HUDEP-2 (cell line): ENCODE results near the gene LTK.

ENCODE experiments used
- DNase-seq, 76 experiments: peaks; one replicate each; lab custom pipeline; 2025; ENCODE audit not compliant: unreplicated experiment in 76 of 76; lab: John Stamatoyannopoulos, UW

Gene LTK

DNA sequence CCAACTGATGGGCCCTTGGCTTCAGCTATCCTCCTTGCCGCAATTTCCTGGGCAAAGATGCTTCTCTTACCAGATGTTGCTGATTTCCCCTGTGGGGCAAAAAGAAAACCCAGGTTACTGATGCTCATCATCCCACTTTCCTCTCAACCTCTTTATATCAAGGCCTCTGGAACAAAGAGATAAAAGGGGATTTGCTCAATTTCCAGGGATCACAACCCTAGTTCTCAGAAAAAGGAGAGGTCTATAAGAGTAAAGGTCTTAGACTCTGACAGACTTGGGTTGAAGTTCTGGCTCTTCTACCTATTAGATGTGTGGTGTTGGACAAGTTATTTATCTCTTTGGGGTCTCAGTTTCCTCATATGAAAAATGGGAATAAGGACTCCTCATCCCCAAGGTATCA is 21.9 kb upstream of the LTK start:
- DNase-seq = peak in 2 of 76 experiments; percentile 18 to 19

- no peak for DNase-seq
Measured at GRCh38 chr15:41530363-41530956, 16.8 kb upstream of the LTK start.

DNA sequence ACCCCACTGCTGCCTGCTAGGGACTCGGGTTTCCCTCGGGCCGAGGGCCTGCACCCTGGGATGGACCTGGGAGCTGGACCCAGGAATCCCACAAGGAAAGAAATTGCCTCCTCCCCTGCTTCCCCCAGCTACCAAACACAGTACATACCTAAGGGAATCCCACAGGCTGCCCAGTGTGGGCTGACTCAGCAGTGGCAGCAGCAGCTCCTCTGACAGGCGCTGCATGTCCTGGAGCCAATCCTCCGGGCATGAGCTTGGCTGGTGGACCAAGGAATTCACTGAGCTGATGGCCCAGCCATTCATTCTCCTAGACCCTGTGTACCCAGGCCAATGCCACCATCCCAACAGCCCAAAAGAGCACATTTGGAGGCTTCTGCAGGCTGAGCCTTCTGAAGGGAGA is 9.5 kb upstream of the LTK start:
- DNase-seq = no peak

- no peak for DNase-seq
Measured at GRCh38 chr15:41521614-41522013, 8.0 kb upstream of the LTK start.

GRCh38 chr15:41520636-41521035 is 7.0 kb upstream of the LTK start:
- no peak for DNase-seq

- DNase-seq = no peak
Measured at GRCh38 chr15:41517895-41518449, 4.3 kb upstream of the LTK start.

DNA sequence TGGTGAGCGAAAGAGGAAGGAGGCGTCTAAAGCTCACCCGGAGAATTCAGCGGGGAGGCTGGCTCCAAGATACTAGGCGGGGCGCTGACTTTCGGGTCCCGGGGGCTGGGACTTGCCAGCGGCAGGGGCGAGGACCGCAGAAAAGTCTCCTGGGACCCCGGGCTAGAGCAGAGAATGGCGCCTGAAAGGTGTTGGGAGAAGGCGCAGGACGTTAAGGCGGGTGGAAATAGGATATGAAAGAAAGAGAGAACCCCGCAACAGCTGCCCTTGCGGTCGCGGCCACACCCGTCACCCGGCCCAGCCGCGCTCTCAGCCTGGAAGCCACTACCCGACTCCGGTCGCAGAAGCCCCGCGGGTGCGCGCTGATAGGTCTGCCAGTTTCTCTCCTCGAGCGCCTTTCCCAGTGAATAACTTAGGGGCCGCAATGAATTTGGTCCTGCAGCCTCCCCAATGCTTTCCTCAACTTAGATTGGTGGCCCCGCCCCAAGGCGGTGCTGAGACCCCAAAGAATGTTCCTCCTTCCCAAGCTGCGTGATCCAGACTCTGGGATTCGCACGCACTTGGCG is 604 bp downstream of the LTK start:
- peak in 22 of 76 experiments; percentile 5 to 49 (median 18) for DNase-seq

DNA sequence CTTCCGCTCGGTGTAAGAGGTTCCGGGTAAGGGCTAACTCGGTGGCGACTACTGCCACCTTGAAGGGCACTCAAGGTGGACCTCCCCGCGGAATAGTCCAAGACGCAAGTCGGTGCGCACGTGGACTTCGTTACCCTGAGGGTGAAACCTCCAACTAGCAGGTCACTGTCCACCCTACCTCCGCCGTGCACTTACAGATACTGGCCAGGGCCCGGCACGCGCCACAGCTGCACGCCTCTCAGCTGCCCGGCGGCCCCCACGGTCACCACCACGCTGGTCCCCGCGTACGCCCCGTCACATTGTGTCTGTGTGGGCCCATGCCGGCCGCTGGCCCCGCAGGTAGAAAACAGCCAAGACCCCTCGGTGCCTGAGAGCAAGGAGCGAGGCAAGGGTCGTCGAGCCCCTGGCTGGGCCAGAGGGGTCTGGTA is 1.1 kb downstream of the LTK start:
- no peak for DNase-seq

DNA sequence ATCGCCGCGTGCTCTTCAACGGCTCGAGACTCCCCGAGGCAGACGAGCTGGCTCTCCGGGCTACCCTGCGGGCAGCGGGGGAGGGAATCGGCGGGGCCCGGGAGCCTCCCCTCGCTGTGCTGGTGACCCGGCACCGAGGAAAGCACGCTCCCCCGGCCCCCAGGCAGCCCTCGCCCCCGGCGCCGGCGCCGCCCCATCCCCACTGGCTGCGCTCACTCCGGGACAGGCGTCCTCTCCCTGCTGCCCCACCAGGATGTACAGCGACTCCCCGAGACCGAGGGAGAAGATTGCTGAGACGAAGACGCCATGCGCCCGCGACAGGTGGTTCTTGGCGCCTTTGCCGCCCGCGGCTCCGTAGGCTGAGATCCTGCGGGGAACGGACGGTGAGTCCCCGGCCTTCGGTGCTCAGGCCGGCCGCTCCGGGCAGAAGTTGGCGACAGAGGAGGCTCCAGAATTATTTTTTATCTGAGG is 1.7 kb downstream of the LTK start:
- no peak for DNase-seq

GRCh38 chr15:41511331-41511898 is 2.2 kb downstream of the LTK start:
- no peak for DNase-seq

- DNase-seq = no peak
Measured at GRCh38 chr15:41510728-41511127, 2.9 kb downstream of the LTK start.

DNA sequence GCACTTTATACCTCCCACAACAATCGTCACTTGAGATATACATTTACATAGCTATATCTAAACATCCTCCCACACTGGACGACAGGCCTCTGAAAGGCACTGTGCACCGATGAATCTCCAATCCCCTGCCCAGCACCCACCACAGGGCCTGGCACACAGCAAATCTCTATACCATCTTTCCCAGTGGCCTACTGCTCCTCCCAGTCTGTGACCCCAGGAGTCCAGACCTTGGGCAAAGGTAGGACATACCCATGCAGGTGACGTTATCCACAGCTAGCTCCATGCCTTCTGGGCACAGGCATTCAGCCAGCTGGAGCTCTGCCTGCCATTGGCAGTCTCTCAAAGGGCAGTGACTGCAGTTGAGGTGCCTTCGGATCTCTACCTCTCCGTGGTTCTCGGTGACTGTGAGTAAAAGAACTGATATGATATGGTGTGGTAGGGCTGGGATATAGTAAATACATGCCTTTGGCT is 5.8 kb downstream of the LTK start:
- DNase-seq = peak in 3 of 76 experiments; percentile 4 to 18 (median 12)

- no peak for DNase-seq
Measured at GRCh38 chr15:41506796-41507341, 6.8 kb downstream of the LTK start.

GRCh38 chr15:41505776-41506175 is 7.9 kb downstream of the LTK start:
- no peak for DNase-seq

- no peak for DNase-seq
Measured at GRCh38 chr15:41504751-41505492, 8.7 kb downstream of the LTK start.

DNA sequence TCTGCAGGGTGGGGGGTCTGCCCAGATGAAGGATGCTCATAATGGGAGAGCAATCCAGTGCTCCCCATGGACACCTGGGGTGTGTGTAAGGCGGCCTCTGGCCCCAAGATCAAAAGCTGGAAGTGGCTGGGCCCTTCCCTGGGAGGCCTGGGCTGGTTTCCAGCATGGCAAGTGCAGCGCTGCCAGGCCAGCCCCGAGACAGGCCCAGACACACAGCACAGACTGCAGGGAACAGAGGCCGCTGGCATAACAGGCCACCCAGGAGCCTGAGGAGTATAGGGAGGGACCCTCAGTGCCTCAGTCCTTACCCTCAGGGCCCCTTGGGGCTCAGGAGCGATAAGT is 10.0 kb downstream of the LTK start:
- DNase-seq = no peak

DNA sequence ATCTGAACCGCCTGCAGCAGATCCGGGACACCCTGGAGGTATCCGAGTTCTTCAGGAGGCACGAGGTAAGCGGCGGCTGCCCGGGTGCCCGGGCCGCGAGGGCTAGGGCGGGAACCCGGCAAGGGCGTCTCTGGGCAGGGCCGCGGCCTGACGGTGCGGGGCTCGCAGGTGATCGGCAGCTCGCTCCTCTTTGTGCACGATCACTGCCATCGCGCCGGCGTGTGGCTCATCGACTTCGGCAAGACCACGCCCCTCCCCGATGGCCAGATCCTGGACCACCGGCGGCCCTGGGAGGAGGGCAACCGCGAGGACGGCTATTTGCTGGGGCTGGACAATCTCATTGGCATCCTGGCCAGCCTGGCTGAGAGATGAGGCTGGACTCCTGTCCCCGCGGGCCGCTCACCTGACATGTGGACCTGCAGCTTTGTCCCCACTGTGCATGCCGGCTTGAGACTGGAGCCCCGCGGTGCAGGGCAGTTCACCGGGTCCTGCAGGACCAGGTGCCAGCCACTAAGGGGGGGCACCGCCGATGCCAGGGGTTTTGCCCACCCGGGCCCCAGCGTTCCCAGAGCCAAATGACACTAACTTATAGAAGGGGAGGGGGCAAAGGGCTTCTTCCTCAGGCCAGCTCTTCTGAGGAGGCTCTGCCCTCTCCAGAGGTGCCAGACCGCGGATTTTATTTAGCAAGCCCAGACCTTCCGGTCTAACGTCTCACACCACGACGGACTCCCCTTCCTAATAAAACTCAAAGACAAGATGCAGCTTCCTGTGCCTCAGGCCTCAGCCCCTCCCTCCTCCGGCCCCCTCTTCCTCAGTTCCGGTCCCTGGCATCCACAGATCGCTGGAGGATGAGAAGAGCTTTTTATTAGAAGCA is 10.6 kb downstream of the LTK start:
- DNase-seq = no peak

DNA sequence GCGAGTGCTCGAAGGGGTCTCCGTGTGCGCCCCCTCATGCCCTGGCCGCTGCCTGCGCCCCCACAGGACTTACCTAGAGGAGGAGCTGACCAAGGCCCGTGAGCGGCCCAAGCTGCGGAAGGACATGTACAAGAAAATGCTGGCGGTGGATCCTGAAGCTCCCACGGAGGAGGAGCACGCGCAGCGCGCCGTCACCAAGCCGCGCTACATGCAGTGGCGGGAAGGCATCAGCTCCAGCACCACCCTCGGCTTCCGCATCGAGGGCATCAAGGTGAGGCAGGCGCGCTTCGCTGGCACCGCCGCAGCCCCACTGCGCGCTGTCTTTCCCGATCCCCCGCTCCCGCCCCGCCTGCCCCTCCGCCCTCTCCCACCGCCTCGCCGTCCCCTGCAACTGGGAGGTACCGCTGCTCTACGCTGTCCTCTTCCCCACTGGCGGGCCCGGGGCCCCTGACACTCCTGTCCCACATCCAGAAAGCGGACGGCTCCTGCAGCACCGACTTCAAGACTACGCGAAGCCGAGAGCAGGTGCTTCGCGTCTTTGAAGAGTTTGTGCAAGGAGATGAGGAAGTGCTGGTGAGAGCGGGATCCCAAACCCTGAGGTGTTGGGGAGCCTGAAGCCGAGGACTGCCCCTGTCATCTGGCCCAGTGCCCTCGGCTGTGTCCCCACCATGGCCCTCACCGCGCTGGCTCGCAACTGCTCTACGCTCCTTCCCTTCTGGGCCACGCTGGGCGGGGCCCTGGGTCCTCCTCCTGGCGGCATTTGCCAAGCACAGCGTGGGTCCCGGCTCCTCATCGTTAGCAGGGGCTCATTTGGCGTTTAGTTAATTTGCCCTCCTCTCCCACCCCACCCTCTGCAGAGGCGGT is 11.5 kb downstream of the LTK start:
- no peak for DNase-seq
